HL-60 (cell line): ENCODE measurements around the gene NUF2.

Experiments
- DNase-seq, 2 experiments: peaks; one replicate each; pipeline ENCODE4 v3.0.0-alpha.2; 2010 to 2020; ENCODE audit warnings: low read depth in 1 of 2, low spot score in 1 of 2
- H3K27ac ChIP-seq: fragments of 250-450 bp; sonication (Bioruptor Pico); replicated peaks from 2 replicates; pipeline ENCODE4 v1.5.1; 2020; ENCODE audit warnings: mild to moderate bottlenecking, moderate library complexity
- H3K27me3 ChIP-seq: fragments of 250-450 bp; sonication (Bioruptor Pico); 2 replicates; pipeline ENCODE4 v1.5.1; 2021; ENCODE audit warnings: mild to moderate bottlenecking, moderate library complexity; ENCODE audit not compliant: insufficient read depth, poor library complexity, severe bottlenecking
- H3K4me3 ChIP-seq: replicated peaks from 2 replicates; pipeline ENCODE4 v1.5.1; 2011; ENCODE audit warnings: mild to moderate bottlenecking, control low read depth, low read length; ENCODE audit not compliant: insufficient read depth
- GABPA ChIP-seq: IDR thresholded peaks from 2 replicates; pipeline ENCODE4 v1.6.1; 2012; ENCODE audit warnings: low read depth
- POLR2AphosphoS5 ChIP-seq: IDR thresholded peaks from 2 replicates; pipeline ENCODE4 v1.6.1; 2012; ENCODE audit warnings: low read depth
- SPI1 ChIP-seq: IDR thresholded peaks from 2 replicates; pipeline ENCODE4 v1.6.1; 2012; ENCODE audit warnings: low read depth, mild to moderate bottlenecking, borderline replicate concordance
- TF ChIP-seq, protein P1 (sequence below): IDR thresholded peaks from 2 replicates; pipeline ENCODE4 v1.6.1; 2012; ENCODE audit warnings: low read depth; ENCODE audit not compliant: insufficient replicate concordance
- TF ChIP-seq, protein P2 (sequence below): IDR thresholded peaks from one replicate; pipeline ENCODE4 v1.5.1; 2011; ENCODE audit warnings: low read length, control low read depth, inconsistent platforms; ENCODE audit not compliant: insufficient read depth

NUF2 gene

GRCh38 chr1:163346326-163346870 is 24.6 kb downstream of the NUF2 start:
- TF ChIP-seq POLR2AphosphoS5 (no peak), SPI1 (no peak), GABPA (no peak)
- TF ChIP-seq, protein P1, sequence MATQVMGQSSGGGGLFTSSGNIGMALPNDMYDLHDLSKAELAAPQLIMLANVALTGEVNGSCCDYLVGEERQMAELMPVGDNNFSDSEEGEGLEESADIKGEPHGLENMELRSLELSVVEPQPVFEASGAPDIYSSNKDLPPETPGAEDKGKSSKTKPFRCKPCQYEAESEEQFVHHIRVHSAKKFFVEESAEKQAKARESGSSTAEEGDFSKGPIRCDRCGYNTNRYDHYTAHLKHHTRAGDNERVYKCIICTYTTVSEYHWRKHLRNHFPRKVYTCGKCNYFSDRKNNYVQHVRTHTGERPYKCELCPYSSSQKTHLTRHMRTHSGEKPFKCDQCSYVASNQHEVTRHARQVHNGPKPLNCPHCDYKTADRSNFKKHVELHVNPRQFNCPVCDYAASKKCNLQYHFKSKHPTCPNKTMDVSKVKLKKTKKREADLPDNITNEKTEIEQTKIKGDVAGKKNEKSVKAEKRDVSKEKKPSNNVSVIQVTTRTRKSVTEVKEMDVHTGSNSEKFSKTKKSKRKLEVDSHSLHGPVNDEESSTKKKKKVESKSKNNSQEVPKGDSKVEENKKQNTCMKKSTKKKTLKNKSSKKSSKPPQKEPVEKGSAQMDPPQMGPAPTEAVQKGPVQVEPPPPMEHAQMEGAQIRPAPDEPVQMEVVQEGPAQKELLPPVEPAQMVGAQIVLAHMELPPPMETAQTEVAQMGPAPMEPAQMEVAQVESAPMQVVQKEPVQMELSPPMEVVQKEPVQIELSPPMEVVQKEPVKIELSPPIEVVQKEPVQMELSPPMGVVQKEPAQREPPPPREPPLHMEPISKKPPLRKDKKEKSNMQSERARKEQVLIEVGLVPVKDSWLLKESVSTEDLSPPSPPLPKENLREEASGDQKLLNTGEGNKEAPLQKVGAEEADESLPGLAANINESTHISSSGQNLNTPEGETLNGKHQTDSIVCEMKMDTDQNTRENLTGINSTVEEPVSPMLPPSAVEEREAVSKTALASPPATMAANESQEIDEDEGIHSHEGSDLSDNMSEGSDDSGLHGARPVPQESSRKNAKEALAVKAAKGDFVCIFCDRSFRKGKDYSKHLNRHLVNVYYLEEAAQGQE, result no peak
- TF ChIP-seq, protein P2, sequence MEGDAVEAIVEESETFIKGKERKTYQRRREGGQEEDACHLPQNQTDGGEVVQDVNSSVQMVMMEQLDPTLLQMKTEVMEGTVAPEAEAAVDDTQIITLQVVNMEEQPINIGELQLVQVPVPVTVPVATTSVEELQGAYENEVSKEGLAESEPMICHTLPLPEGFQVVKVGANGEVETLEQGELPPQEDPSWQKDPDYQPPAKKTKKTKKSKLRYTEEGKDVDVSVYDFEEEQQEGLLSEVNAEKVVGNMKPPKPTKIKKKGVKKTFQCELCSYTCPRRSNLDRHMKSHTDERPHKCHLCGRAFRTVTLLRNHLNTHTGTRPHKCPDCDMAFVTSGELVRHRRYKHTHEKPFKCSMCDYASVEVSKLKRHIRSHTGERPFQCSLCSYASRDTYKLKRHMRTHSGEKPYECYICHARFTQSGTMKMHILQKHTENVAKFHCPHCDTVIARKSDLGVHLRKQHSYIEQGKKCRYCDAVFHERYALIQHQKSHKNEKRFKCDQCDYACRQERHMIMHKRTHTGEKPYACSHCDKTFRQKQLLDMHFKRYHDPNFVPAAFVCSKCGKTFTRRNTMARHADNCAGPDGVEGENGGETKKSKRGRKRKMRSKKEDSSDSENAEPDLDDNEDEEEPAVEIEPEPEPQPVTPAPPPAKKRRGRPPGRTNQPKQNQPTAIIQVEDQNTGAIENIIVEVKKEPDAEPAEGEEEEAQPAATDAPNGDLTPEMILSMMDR, result no peak
- Histone ChIP-seq H3K4me3 (no peak overlapping the region), H3K27ac (no peak overlapping the region), H3K27me3 (no peaks in the 10 kb centered on the region)
- no peak for DNase-seq

DNA sequence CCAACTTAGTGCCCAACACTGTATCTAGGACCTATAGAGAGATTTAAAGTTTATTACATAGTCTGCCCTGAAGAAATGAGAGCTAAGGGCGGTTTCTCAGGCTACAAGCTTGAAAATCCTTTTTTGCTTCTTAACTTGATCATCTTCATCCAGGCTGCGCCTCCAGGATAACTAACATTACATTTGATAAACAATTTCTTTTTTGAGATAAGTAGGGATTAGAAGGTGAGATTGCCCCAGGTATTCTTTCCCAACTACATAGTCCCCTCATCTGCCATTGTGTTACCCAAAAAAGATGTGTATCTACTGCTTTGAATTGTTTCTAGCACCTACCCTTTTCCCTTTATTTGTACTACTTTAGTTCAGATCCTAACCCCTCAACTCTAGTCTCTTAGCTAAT is 25.4 kb downstream of the NUF2 start:
- DNase-seq, result no peak
- Histone ChIP-seq H3K27ac (no peak overlapping the region), H3K27me3 (no peaks in the 10 kb centered on the region), H3K4me3 (no peak overlapping the region)
- TF ChIP-seq, protein P1, result no peak
- no peak for TF ChIP-seq SPI1
- TF ChIP-seq POLR2AphosphoS5, result no peak
- TF ChIP-seq, protein P2, result no peak
- no peak for TF ChIP-seq GABPA

GRCh38 chr1:163351912-163352311 is 30.2 kb downstream of the NUF2 start:
- Histone ChIP-seq H3K27me3 (no peaks in the 10 kb centered on the region), H3K4me3 (no peak overlapping the region), H3K27ac (no peak overlapping the region)
- TF ChIP-seq, protein P2, result no peak
- TF ChIP-seq GABPA (no peak), POLR2AphosphoS5 (no peak), SPI1 (no peak)
- TF ChIP-seq, protein P1, result no peak
- DNase-seq, result no peak
